SK-N-SH (cell line): ENCODE measurements around the gene PGLYRP3. TPM values are rescaled to one million over a fixed set of nuclear protein-coding genes. Genes with fewer than 3 reads are reported as not detected.

Source experiments
- CTCF ChIA-PET: fragments of 300-600, 350-600 bp; formaldehyde crosslinking; extraction: SDS; loops from one replicate; lab custom pipeline; 2021; lab: Yijun Ruan, JAX
- POLR2A ChIA-PET: fragments of 350-600 bp; sonication (Branson Sonifier 250); formaldehyde crosslinking; extraction: SDS; loops from one replicate; lab custom pipeline; 2020; ENCODE audit warnings: antibody characterized with exemption, inconsistent platforms; lab: Yijun Ruan, JAX
- DNase-seq: peaks from one replicate; pipeline ENCODE4 v3.0.0; 2012
- H2AFZ ChIP-seq: fragments of 200-600 bp; sonication (generic); 2 replicates; pipeline ENCODE4 v1.8.1; 2016; ENCODE audit warnings: antibody characterized with exemption, mild to moderate bottlenecking, low read depth
- H3F3A ChIP-seq: fragments of 200-600 bp; sonication (generic); replicated peaks from 2 replicates; pipeline ENCODE3; 2016; ENCODE audit warnings: antibody characterized with exemption, mild to moderate bottlenecking; ENCODE audit not compliant: insufficient read depth
- H3K27ac ChIP-seq, 2 experiments: fragments of 200-500 bp in 1 of 2; fragments of 200-600 bp in 1 of 2; sonication (Bioruptor generic) in 1 of 2; sonication (generic), shearing (Covaris generic) in 1 of 2; 2 replicates each; pipeline versions ENCODE4 v1.5.1 to v1.6.1; 2014 to 2016; ENCODE audit warnings: low read depth in 2 of 2, inconsistent platforms in 1 of 2, low read length in 1 of 2, mild to moderate bottlenecking in 1 of 2, mixed read lengths in 1 of 2
- H3K27me3 ChIP-seq: fragments of 200-600 bp; sonication (generic), shearing (Covaris generic); 2 replicates; pipeline ENCODE4 v1.6.1; 2016; ENCODE audit warnings: mixed run types; ENCODE audit not compliant: insufficient read depth
- H3K36me3 ChIP-seq, 2 experiments: fragments of 200-500 bp in 1 of 2; fragments of 200-600 bp in 1 of 2; sonication (Bioruptor generic) in 1 of 2; sonication (generic) in 1 of 2; replicated peaks in 1 of 2; 2 replicates each; pipeline versions ENCODE3 to v1.5.1; 2014 to 2016; ENCODE audit warnings: low read length in 1 of 2, mild to moderate bottlenecking in 1 of 2; ENCODE audit not compliant: insufficient read depth in 2 of 2, control insufficient read depth in 1 of 2
- H3K4me1 ChIP-seq, 2 experiments: fragments of 200-500 bp in 1 of 2; fragments of 200-600 bp in 1 of 2; sonication (Bioruptor generic) in 1 of 2; sonication (generic), shearing (Covaris generic) in 1 of 2; 2 replicates each; pipeline versions ENCODE4 v1.5.1 to v1.6.1; 2014 to 2016; ENCODE audit warnings: low read depth in 1 of 2, low read length in 1 of 2, mixed run types in 1 of 2; ENCODE audit not compliant: insufficient read depth in 2 of 2, control insufficient read depth in 1 of 2
- H3K4me2 ChIP-seq: fragments of 200-600 bp; sonication (generic), shearing (Covaris generic); 2 replicates; pipeline ENCODE4 v1.6.1; 2017; ENCODE audit warnings: mixed run types
- H3K4me3 ChIP-seq, 2 experiments: fragments of 200-500 bp in 1 of 2; fragments of 200-600 bp in 1 of 2; sonication (Bioruptor generic) in 1 of 2; sonication (generic), shearing (Covaris generic) in 1 of 2; 2 replicates each; pipeline versions ENCODE4 v1.5.1 to v1.8.1; 2014 to 2016; ENCODE audit warnings: low read depth in 2 of 2, inconsistent platforms in 1 of 2, low read length in 1 of 2, mild to moderate bottlenecking in 1 of 2, mixed read lengths in 1 of 2, moderate library complexity in 1 of 2
- H3K79me2 ChIP-seq: fragments of 200-600 bp; sonication (generic); 2 replicates; pipeline ENCODE4 v1.8.1; 2017; ENCODE audit warnings: mild to moderate bottlenecking; ENCODE audit not compliant: insufficient read depth
- H3K9ac ChIP-seq: fragments of 200-600 bp; sonication (generic); 2 replicates; pipeline ENCODE4 v1.6.1; 2017; ENCODE audit warnings: mixed run types
- H3K9me2 ChIP-seq: fragments of 200-600 bp; sonication (generic); 2 replicates; pipeline ENCODE4 v1.6.1; 2017; ENCODE audit warnings: mixed run types
- H3K9me3 ChIP-seq: fragments of 200-600 bp; sonication (generic); 2 replicates; pipeline ENCODE4 v1.6.1; 2017; ENCODE audit warnings: mixed run types, mild to moderate bottlenecking, moderate library complexity
- H4K20me1 ChIP-seq: fragments of 200-600 bp; sonication (generic); 2 replicates; pipeline ENCODE4 v1.6.1; 2017; ENCODE audit warnings: mild to moderate bottlenecking, mixed run types; ENCODE audit not compliant: insufficient read depth
- CHD2 ChIP-seq: fragments of 150-350 bp; IDR thresholded peaks from 2 replicates; pipeline ENCODE4 v1.6.1; 2018; ENCODE audit warnings: low read length; ENCODE audit not compliant: partially characterized antibody
- EP300 ChIP-seq, 2 experiments: IDR thresholded peaks; 2 replicates each; pipeline versions ENCODE4 v1.4.0 to v1.6.1; 2012; ENCODE audit warnings: borderline replicate concordance in 1 of 2, low read depth in 1 of 2, low read length in 1 of 2
- EZH2phosphoT487 ChIP-seq: fragments of 200-600 bp; sonication (generic); IDR thresholded peaks from 2 replicates; pipeline ENCODE4 v1.6.1; 2017; ENCODE audit warnings: low read depth, mixed run types, mild to moderate bottlenecking, antibody characterized with exemption, moderate library complexity, borderline replicate concordance
- FOXJ3 ChIP-seq: sonication (generic); formaldehyde crosslinking; IDR thresholded peaks from 2 replicates; pipeline ENCODE4 v1.5.1; 2020; ENCODE audit warnings: mild to moderate bottlenecking, missing genetic modification reagents
- FOXM1 ChIP-seq: IDR thresholded peaks from 2 replicates; pipeline ENCODE4 v1.4.0; 2012; ENCODE audit warnings: low read depth, mild to moderate bottlenecking
- GABPA ChIP-seq: IDR thresholded peaks from 2 replicates; pipeline ENCODE4 v1.4.0; 2012; ENCODE audit warnings: low read depth, mild to moderate bottlenecking
- GATA2 ChIP-seq: sonication (generic); formaldehyde crosslinking; IDR thresholded peaks from 2 replicates; pipeline ENCODE4 v1.5.0; 2020; ENCODE audit warnings: mild to moderate bottlenecking, missing genetic modification reagents
- JUND ChIP-seq: IDR thresholded peaks from 2 replicates; pipeline ENCODE4 v1.4.0; 2012
- MEF2A ChIP-seq: IDR thresholded peaks from 2 replicates; pipeline ENCODE4 v1.4.0; 2012; ENCODE audit warnings: low read depth, borderline replicate concordance
- POLR2AphosphoS5 ChIP-seq: IDR thresholded peaks from 2 replicates; pipeline ENCODE4 v1.6.1; 2012; ENCODE audit warnings: low read depth, low read length
- RCOR1 ChIP-seq: fragments of 150-350 bp; IDR thresholded peaks from 2 replicates; pipeline ENCODE4 v1.6.1; 2017; ENCODE audit warnings: antibody characterized with exemption, low read length
- SMC3 ChIP-seq: IDR thresholded peaks from 2 replicates; pipeline ENCODE4 v1.6.1; 2012; ENCODE audit warnings: low read depth, low read length, improper control_type of control experiment
- TCF12 ChIP-seq: IDR thresholded peaks from 2 replicates; pipeline ENCODE4 v1.4.0; 2012
- YY1 ChIP-seq: IDR thresholded peaks from 2 replicates; pipeline ENCODE4 v1.4.0; 2012; ENCODE audit warnings: low read depth, mild to moderate bottlenecking
- WGBS: methylation state at CpG from one replicate; pipeline ENCODE4 v1.1.6; 2017; ENCODE audit warnings: low lambda C conversion rate; 5-methylcytosine and 5-hydroxymethylcytosine counted together
- polyA plus RNA-seq, 3 experiments: library from polyadenylated mRNA; depleted of rRNA; stranded (reverse); fragments of >200 nt; gene quantifications; 2 replicates each; pipeline ENCODE4 v1.2.3, GENCODE V29; 2012
- TF ChIP-seq, protein P1 (sequence below): IDR thresholded peaks from 2 replicates; pipeline ENCODE4 v1.4.0; 2012; ENCODE audit warnings: low read depth, borderline replicate concordance
- TF ChIP-seq, protein P2 (sequence below): fragments of 150-350 bp; IDR thresholded peaks from 2 replicates; pipeline ENCODE4 v1.6.1; 2017; ENCODE audit warnings: antibody characterized with exemption, low read length, low read depth, borderline replicate concordance

Gene PGLYRP3
- polyA plus RNA-seq, 1 of the 3 experiments (the other 2 are of a cell fraction): not detected

DNA sequence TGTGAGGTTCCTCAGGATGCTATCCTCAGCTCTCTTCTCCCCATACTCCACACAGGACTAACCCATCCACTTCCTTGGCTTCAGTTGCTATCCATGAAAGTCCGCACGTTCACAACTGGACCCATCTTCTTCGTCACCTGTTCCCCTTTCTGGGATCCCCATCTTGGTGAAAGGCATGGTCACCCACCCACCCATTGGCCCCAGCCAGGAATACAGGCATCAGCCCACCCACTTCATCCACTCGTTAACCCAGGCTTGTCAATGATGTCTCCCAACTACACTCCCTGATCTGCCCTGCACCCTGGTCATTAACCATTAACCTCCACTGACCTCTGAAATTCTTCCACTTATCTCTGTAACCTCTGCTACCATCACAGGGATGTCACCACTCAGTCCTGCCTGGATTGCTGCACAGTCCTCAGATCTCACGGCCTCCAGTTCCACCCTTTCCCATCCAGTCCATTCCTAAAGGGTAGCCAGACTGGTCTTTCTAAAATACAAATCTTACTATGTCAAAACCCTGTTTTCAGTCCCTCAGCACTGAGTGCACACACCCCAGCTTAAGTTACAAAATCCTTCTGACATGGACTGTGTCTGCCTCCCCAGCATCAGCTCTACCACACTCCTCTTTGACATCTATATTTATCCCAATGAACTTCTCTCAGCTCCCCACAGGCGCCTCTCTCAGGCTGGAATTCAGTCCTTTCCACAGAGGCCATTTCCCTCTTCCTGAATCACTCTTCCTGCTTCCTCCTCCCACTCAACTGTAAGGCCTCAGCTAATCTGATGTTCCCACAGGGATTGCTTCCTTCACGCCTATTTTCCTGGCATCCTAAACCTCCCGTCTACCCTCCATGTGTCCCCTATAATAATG is 25.5 kb upstream of the PGLYRP3 start:
- H3K79me2 ChIP-seq: no peaks in the 10 kb centered on the region
- H3K4me2 ChIP-seq: no peak overlapping the region
- ChIA-PET CTCF (interaction anchor here (3.0 kb wide), 1 partner anchor 156 kb away, joined by 14 read pairs; no protein-coding TSS in a partner anchor), POLR2A (no interaction called here)
- 3% methylated on average over 8 of the region's 8 CpGs for WGBS
- no peak for DNase-seq
- no peaks in the 10 kb centered on the region for H3K36me3 ChIP-seq
- no peak overlapping the region for H3K4me3 ChIP-seq
- H3K9ac ChIP-seq: no peak overlapping the region
- no peak overlapping the region for H2AFZ ChIP-seq
- no peak overlapping the region for H3K27ac ChIP-seq
- H3K27me3 ChIP-seq: peaks cover 10% of the 10 kb centered on the region; the same call in 1 of the 2 replicates
- no peaks in the 10 kb centered on the region for H3K4me1 ChIP-seq
- H3F3A ChIP-seq: no peaks in the 10 kb centered on the region
- no peaks in the 10 kb centered on the region for H3K9me2 ChIP-seq
- no peaks in the 10 kb centered on the region for H4K20me1 ChIP-seq
- TF ChIP-seq YY1 (no peak), TCF12 (no peak), JUND (no peak)
- H3K9me3 ChIP-seq: no peaks in the 10 kb centered on the region

DNA sequence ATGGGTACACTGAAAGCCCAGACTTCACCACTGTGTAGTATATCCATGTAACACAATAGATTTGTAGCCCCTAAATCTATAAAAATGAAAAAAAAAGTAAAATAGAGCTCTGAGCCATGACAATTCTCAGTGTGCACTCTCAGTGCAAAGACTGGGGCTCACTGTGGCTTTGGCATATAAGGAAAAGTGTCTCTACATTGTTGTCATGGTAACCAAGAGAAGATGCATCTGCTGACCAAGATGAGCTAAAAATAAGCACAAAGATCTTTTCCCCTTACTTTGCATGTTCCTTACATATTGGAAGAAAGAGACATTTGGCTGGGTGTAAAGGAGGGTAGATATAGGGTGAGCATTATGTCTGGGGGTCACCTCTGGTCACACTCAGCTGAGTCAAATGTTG is 23.9 kb upstream of the PGLYRP3 start:
- CTCF ChIA-PET: interaction anchor here (1.1 to 3.0 kb wide), 3 partner anchors 16 to 161 kb away, joined by 3 to 14 read pairs (median 9); no protein-coding TSS in a partner anchor
- POLR2A ChIA-PET: no interaction called here
- H3K36me3 ChIP-seq: no peaks in the 10 kb centered on the region
- H2AFZ ChIP-seq: no peak overlapping the region
- no peaks in the 10 kb centered on the region for H4K20me1 ChIP-seq
- H3K9me3 ChIP-seq: no peaks in the 10 kb centered on the region
- no peak overlapping the region for H3K27ac ChIP-seq
- H3K4me1 ChIP-seq: no peaks in the 10 kb centered on the region
- no peaks in the 10 kb centered on the region for H3K79me2 ChIP-seq
- no peak for DNase-seq
- peaks cover 6% of the 10 kb centered on the region; the same call in 1 of the 2 replicates for H3K27me3 ChIP-seq
- no peaks in the 10 kb centered on the region for H3K9me2 ChIP-seq
- no peak for TF ChIP-seq CHD2
- TF ChIP-seq JUND: no peak
- TF ChIP-seq, protein P1, sequence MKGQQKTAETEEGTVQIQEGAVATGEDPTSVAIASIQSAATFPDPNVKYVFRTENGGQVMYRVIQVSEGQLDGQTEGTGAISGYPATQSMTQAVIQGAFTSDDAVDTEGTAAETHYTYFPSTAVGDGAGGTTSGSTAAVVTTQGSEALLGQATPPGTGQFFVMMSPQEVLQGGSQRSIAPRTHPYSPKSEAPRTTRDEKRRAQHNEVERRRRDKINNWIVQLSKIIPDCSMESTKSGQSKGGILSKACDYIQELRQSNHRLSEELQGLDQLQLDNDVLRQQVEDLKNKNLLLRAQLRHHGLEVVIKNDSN: no peak
- TF ChIP-seq RCOR1: no peak
- TF ChIP-seq FOXM1: no peak
- no peak for TF ChIP-seq GABPA
- H3K4me3 ChIP-seq: no peak overlapping the region
- no peaks in the 10 kb centered on the region for H3F3A ChIP-seq
- H3K4me2 ChIP-seq: no peak overlapping the region
- H3K9ac ChIP-seq: no peak overlapping the region

DNA sequence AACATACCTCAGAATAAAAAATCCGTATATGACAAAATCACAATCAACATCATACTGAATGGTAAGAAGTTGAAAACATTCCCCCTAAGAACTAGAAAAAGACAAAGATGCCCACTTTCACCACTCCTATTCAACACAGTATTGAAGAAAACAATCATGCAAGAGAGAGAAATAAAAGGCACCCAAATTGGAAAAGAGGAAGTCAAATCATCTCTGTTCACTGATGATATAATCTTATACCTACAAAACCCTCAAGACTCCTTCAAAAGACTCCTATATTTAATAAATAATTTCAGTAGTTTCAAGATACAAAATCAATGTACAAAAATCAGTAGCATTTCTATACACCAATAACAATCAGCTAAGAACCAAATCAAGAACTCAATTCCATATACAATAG is 21.1 kb upstream of the PGLYRP3 start:
- H3K27ac ChIP-seq: no peak overlapping the region
- CTCF ChIA-PET: no interaction called here
- H2AFZ ChIP-seq: no peak overlapping the region
- no peaks in the 10 kb centered on the region for H3K9me3 ChIP-seq
- H3K4me1 ChIP-seq: no peaks in the 10 kb centered on the region
- peaks cover 6% of the 10 kb centered on the region; the same call in 1 of the 2 replicates for H3K27me3 ChIP-seq
- no peaks in the 10 kb centered on the region for H4K20me1 ChIP-seq
- no peak for DNase-seq
- no peak overlapping the region for H3K4me3 ChIP-seq
- H3K36me3 ChIP-seq: no peaks in the 10 kb centered on the region
- no peaks in the 10 kb centered on the region for H3K79me2 ChIP-seq
- no peak overlapping the region for H3K4me2 ChIP-seq
- POLR2A ChIA-PET: no interaction called here
- H3F3A ChIP-seq: no peaks in the 10 kb centered on the region
- WGBS: 53% methylated on average over 1 of the region's 1 CpG
- H3K9ac ChIP-seq: no peak overlapping the region
- no peaks in the 10 kb centered on the region for H3K9me2 ChIP-seq
- TF ChIP-seq SMC3: no peak
- TF ChIP-seq POLR2AphosphoS5: no peak
- TF ChIP-seq, protein P2, sequence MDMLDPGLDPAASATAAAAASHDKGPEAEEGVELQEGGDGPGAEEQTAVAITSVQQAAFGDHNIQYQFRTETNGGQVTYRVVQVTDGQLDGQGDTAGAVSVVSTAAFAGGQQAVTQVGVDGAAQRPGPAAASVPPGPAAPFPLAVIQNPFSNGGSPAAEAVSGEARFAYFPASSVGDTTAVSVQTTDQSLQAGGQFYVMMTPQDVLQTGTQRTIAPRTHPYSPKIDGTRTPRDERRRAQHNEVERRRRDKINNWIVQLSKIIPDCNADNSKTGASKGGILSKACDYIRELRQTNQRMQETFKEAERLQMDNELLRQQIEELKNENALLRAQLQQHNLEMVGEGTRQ: no peak
- TF ChIP-seq EP300 (IDR thresholded peaks at IDR 0.05; ENCODE audit: borderline replicate concordance in 1 of 2, low read depth in 1 of 2, low read length in 1 of 2): no peak
- TF ChIP-seq MEF2A: no peak
- TF ChIP-seq GATA2 (CRISPR knock-in tag): no peak
- no peak for TF ChIP-seq TCF12
- no peak for TF ChIP-seq FOXJ3 (CRISPR knock-in tag)
- TF ChIP-seq, protein P1: no peak
- no peak for TF ChIP-seq YY1
- TF ChIP-seq EZH2phosphoT487: no peak
